GM06990 (cell line): Measurements from ENCODE around the gene CLCN4.

Source experiments
- DNase-seq: peaks from one replicate; pipeline ENCODE4 v3.0.0-alpha.2; 2011; ENCODE audit not compliant: insufficient read length; ENCODE audit errors: extremely low read depth
- H3K27me3 ChIP-seq: replicated peaks from 2 replicates; pipeline ENCODE4 v1.6.0; 2011; ENCODE audit warnings: low read length; ENCODE audit not compliant: control insufficient read depth, insufficient read depth
- H3K36me3 ChIP-seq: 2 replicates; pipeline ENCODE4 v1.5.1; 2011; ENCODE audit warnings: low read length; ENCODE audit not compliant: control insufficient read depth, insufficient read depth
- H3K4me3 ChIP-seq: replicated peaks from 2 replicates; pipeline ENCODE4 v1.5.1; 2011; ENCODE audit warnings: low read depth, mild to moderate bottlenecking, control low read depth, low read length
- CTCF ChIP-seq: IDR thresholded peaks from 2 replicates; pipeline ENCODE4 v1.5.1; 2011; ENCODE audit warnings: low read length, control low read depth, mild to moderate bottlenecking, inconsistent platforms; ENCODE audit not compliant: insufficient read depth, poor library complexity, severe bottlenecking

CLCN4 gene

GRCh38 chrX:10189317-10190268, 32.8 kb downstream of the CLCN4 start:
- TF ChIP-seq CTCF, result peak; percentile 68
- Histone ChIP-seq H3K36me3 (no peaks in the 10 kb centered on the region), H3K4me3 (no peak overlapping the region), H3K27me3 (no peaks in the 10 kb centered on the region; the same call in 1 of the 2 replicates)
- peak; percentile 34 for DNase-seq

GRCh38 chrX:10190367-10190766, 33.6 kb downstream of the CLCN4 start:
- Histone ChIP-seq H3K36me3 (no peaks in the 10 kb centered on the region), H3K27me3 (no peaks in the 10 kb centered on the region; the same call in 1 of the 2 replicates), H3K4me3 (no peak overlapping the region)
- TF ChIP-seq CTCF, result peak; percentile 79
- no peak for DNase-seq

DNA sequence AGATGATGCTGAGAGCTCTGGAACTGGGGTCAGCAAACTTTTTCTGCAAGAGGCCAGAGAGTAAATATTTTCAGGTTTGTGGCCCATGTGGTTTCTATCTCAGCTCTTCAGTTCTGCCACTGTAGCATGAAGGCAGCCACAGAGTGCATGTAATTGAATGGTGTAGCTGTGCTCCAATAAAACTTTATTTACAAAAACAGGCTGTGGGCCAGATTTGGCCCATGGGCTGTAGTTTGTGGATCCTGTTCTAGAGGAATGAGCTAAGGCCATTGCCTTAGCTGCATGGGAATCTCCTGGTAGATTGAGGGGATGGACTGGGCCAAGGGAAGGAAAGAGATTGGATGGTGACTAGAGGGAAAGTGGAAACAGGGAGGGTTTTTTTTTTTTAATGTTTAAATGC, 36.8 kb downstream of the CLCN4 start:
- no peaks in the 10 kb centered on the region for H3K27me3 ChIP-seq
- no peak overlapping the region for H3K4me3 ChIP-seq
- DNase-seq, result no peak
- H3K36me3 ChIP-seq, result no peaks in the 10 kb centered on the region
- TF ChIP-seq CTCF, result no peak

- no peak for TF ChIP-seq CTCF
- DNase-seq, result no peak
- Histone ChIP-seq H3K4me3 (no peak overlapping the region), H3K27me3 (no peaks in the 10 kb centered on the region), H3K36me3 (no peaks in the 10 kb centered on the region)
These were observed 38.6 kb downstream of the CLCN4 start for GRCh38 chrX:10195425-10195824.

DNA sequence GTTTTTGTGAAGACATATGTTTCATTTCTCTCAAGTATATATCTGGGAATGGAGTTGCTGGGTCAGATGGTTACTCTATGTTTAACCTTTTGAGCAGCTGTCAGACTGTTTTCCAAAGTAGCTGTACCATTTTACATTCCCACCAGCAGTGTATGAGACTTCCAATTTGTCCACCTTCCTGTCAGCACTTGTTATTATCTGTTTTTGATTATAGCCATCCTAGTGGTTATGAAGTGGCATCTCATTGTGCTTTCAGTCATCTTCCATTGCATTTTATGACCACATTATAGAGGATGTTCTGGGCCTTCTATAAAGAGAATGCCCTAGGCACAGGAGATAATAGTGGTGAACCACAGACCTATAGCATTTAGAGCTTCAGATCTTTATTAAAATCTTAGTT, 39.2 kb downstream of the CLCN4 start:
- H3K36me3 ChIP-seq, result no peaks in the 10 kb centered on the region
- TF ChIP-seq CTCF, result no peak
- no peak overlapping the region for H3K4me3 ChIP-seq
- no peak for DNase-seq
- no peaks in the 10 kb centered on the region for H3K27me3 ChIP-seq
